Parathyroid adenoma (tissue), 2 donors: Measurements from ENCODE around the gene ZBTB43.
A peak's percentile ranks its signal among the peaks of the same experiment; 100 is the strongest.

Source experiments
- H2AFZ ChIP-seq: fragments of 300-600 bp; sonication (generic); one replicate; pipeline ENCODE4 v1.7.0; 2017; ENCODE audit warnings: antibody characterized with exemption, mild to moderate bottlenecking
- H3K27ac ChIP-seq: fragments of 300-600 bp; sonication (generic); one replicate; pipeline ENCODE4 v1.7.0; 2017
- H3K27me3 ChIP-seq: fragments of 300-600 bp; sonication (generic); one replicate; pipeline ENCODE4 v1.7.0; 2017; ENCODE audit warnings: low read length; ENCODE audit not compliant: control insufficient read depth, insufficient read depth
- H3K36me3 ChIP-seq: fragments of 300-600 bp; sonication (generic); one replicate; pipeline ENCODE4 v1.7.0; 2017; ENCODE audit warnings: low read length; ENCODE audit not compliant: control insufficient read depth, insufficient read depth
- H3K4me1 ChIP-seq: fragments of 300-600 bp; sonication (generic); one replicate; pipeline ENCODE4 v1.7.0; 2017; ENCODE audit warnings: control low read depth
- H3K4me2 ChIP-seq: fragments of 300-600 bp; sonication (generic); one replicate; pipeline ENCODE4 v1.7.0; 2017; ENCODE audit warnings: low read length
- H3K4me3 ChIP-seq: fragments of 300-600 bp; sonication (generic); one replicate; pipeline ENCODE4 v1.7.0; 2017; ENCODE audit warnings: low read depth, low read length
- H3K79me2 ChIP-seq: fragments of 300-600 bp; sonication (generic); one replicate; pipeline ENCODE4 v1.7.0; 2017; ENCODE audit warnings: control low read depth
- H3K9ac ChIP-seq: fragments of 300-600 bp; sonication (generic); one replicate; pipeline ENCODE4 v1.7.0; 2017; ENCODE audit warnings: mild to moderate bottlenecking
- H3K9me3 ChIP-seq: fragments of 300-600 bp; sonication (generic); one replicate; pipeline ENCODE4 v1.7.0; 2017; ENCODE audit warnings: low read length; ENCODE audit not compliant: control insufficient read depth
- CTCF ChIP-seq: fragments of 300-600 bp; sonication (generic); IDR thresholded peaks from one replicate; pipeline ENCODE4 v1.7.0; 2017; ENCODE audit warnings: antibody characterized with exemption, mild to moderate bottlenecking
- donor health status: primary hyperparathyroidism.

Gene ZBTB43

GRCh38 chr9:126758916-126759585, 45.8 kb upstream of the ZBTB43 start:
- H3K4me1 ChIP-seq: no peaks in the 10 kb centered on the region
- H3K4me2 ChIP-seq: no peak overlapping the region
- H3K9ac ChIP-seq: no peak overlapping the region
- no peak overlapping the region for H3K27ac ChIP-seq
- no peak overlapping the region for H3K4me3 ChIP-seq
- H3K36me3 ChIP-seq: no peaks in the 10 kb centered on the region
- no peaks in the 10 kb centered on the region for H3K27me3 ChIP-seq
- H3K79me2 ChIP-seq: no peaks in the 10 kb centered on the region
- H2AFZ ChIP-seq: no peak overlapping the region
- no peak for TF ChIP-seq CTCF
- H3K9me3 ChIP-seq: no peaks in the 10 kb centered on the region

GRCh38 chr9:126761274-126761673, 43.6 kb upstream of the ZBTB43 start:
- no peak for TF ChIP-seq CTCF
- H3K79me2 ChIP-seq: no peaks in the 10 kb centered on the region

GRCh38 chr9:126763130-126763764, 41.6 kb upstream of the ZBTB43 start:
- no peaks in the 10 kb centered on the region for H3K9me3 ChIP-seq
- H3K4me3 ChIP-seq: no peak overlapping the region
- H3K27ac ChIP-seq: no peak overlapping the region
- H3K4me2 ChIP-seq: no peak overlapping the region
- no peak overlapping the region for H3K9ac ChIP-seq
- H3K27me3 ChIP-seq: no peaks in the 10 kb centered on the region
- H3K4me1 ChIP-seq: no peaks in the 10 kb centered on the region
- no peak overlapping the region for H2AFZ ChIP-seq
- H3K79me2 ChIP-seq: no peaks in the 10 kb centered on the region
- no peak for TF ChIP-seq CTCF
- no peaks in the 10 kb centered on the region for H3K36me3 ChIP-seq

More at GRCh38 chr9:126761274-126761673, 43.6 kb upstream of the ZBTB43 start:
- no peaks in the 10 kb centered on the region for H3K36me3 ChIP-seq
- no peak overlapping the region for H2AFZ ChIP-seq
- no peaks in the 10 kb centered on the region for H3K27me3 ChIP-seq
- no peaks in the 10 kb centered on the region for H3K4me1 ChIP-seq
- H3K4me3 ChIP-seq: no peak overlapping the region
- no peak overlapping the region for H3K27ac ChIP-seq
- no peak overlapping the region for H3K4me2 ChIP-seq
- no peaks in the 10 kb centered on the region for H3K9me3 ChIP-seq
- H3K9ac ChIP-seq: no peak overlapping the region

- H3K4me2 ChIP-seq: no peak overlapping the region
- H3K4me3 ChIP-seq: no peak overlapping the region
- peak; percentile 36 for TF ChIP-seq CTCF
- H3K9me3 ChIP-seq: no peaks in the 10 kb centered on the region
- H3K9ac ChIP-seq: no peak overlapping the region
- no peak overlapping the region for H3K27ac ChIP-seq
- H3K4me1 ChIP-seq: no peaks in the 10 kb centered on the region
- H3K27me3 ChIP-seq: no peaks in the 10 kb centered on the region
- no peaks in the 10 kb centered on the region for H3K36me3 ChIP-seq
- H2AFZ ChIP-seq: no peak overlapping the region
- no peaks in the 10 kb centered on the region for H3K79me2 ChIP-seq
These were observed 31.7 kb upstream of the ZBTB43 start for GRCh38 chr9:126773004-126773607.
